Breast epithelium (tissue), 3 donors: Measurements from ENCODE around the gene TMEM221.

ENCODE experiments used
- POLR2A ChIP-seq: fragments of 450-650 bp; IDR thresholded peaks from one replicate; pipeline ENCODE4 v1.6.1; 2016; ENCODE audit warnings: antibody characterized with exemption, mild to moderate bottlenecking, moderate library complexity
- POLR2AphosphoS5 ChIP-seq, 3 donors: sonication (generic); formaldehyde crosslinking; IDR thresholded peaks; one replicate each; pipeline ENCODE4 v1.6.1; 2017; ENCODE audit warnings: antibody characterized with exemption in 3 of 3
- TF ChIP-seq, protein P1 (sequence below), 3 donors: fragments of 450-650 bp; IDR thresholded peaks; one replicate each; pipeline ENCODE4 v1.5.1; 2016 to 2017; ENCODE audit warnings: antibody characterized with exemption in 3 of 3, mild to moderate bottlenecking in 3 of 3, moderate library complexity in 3 of 3

DNA sequence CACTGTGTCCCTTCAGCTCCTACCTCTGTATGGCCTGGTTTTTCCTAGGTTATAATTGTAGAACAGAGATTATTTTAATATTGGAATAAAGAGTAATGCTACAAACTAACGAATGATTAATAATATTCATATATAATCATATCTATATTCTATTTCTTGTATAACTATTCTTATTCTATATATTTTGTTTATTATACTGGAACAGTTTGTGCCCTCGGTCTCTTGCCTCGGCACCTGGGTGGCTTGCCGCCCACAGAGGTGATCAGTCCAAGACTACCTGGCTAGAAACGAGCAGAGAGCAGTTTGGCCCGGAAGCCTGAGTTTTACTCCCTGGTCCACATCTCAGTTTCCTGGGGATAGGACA lies 18.0 kb upstream of the TMEM221 start:
- TF ChIP-seq, protein P1, sequence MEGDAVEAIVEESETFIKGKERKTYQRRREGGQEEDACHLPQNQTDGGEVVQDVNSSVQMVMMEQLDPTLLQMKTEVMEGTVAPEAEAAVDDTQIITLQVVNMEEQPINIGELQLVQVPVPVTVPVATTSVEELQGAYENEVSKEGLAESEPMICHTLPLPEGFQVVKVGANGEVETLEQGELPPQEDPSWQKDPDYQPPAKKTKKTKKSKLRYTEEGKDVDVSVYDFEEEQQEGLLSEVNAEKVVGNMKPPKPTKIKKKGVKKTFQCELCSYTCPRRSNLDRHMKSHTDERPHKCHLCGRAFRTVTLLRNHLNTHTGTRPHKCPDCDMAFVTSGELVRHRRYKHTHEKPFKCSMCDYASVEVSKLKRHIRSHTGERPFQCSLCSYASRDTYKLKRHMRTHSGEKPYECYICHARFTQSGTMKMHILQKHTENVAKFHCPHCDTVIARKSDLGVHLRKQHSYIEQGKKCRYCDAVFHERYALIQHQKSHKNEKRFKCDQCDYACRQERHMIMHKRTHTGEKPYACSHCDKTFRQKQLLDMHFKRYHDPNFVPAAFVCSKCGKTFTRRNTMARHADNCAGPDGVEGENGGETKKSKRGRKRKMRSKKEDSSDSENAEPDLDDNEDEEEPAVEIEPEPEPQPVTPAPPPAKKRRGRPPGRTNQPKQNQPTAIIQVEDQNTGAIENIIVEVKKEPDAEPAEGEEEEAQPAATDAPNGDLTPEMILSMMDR (IDR thresholded peaks at IDR 0.05): no peak
- TF ChIP-seq POLR2AphosphoS5 (IDR thresholded peaks at IDR 0.05) (no peak), POLR2A (no peak)
